Panc1 (cell line): ENCODE data around the gene LZTS3. TPM values are rescaled to one million over a fixed set of nuclear protein-coding genes. Genes with fewer than 3 reads are reported as not detected.
"Not testable (repeated sequence)": the region's sequence is repeated elsewhere in the genome, so short reads cannot be mapped to it uniquely, and the experiment has no call there.

Experiments used
- ATAC-seq: fragments of 200-7000 bp; cut with Tn5 transposase; 2 replicates; pipeline ENCODE4 v1.9.1; 2020; ENCODE audit warnings: mild to moderate bottlenecking, moderate library complexity
- BruUV-seq: library from RNA; stranded (reverse); fragments of 400-500 nt; replicated peaks from 2 replicates; lab custom pipeline; 2021; lab: Mats Ljungman, UMichigan
- CTCF ChIA-PET: fragments of 300-600 bp; sonication (Branson Sonifier 250); formaldehyde crosslinking; loops from one replicate; lab custom pipeline; 2022; ENCODE audit warnings: antibody characterized with exemption; lab: Charles Lee
- POLR2A ChIA-PET: fragments of 300-600 bp; sonication (Branson Sonifier 250); formaldehyde crosslinking; loops from one replicate; lab custom pipeline; 2022; ENCODE audit warnings: antibody characterized with exemption; lab: Charles Lee
- DNase-seq: peaks from one replicate; pipeline ENCODE4 v3.0.0-alpha.2; 2010; ENCODE audit warnings: low read depth, low spot score
- H3K27ac ChIP-seq: 2 replicates; pipeline ENCODE4 v1.5.1; 2011; ENCODE audit warnings: mild to moderate bottlenecking, low read length, inconsistent platforms
- H3K27me3 ChIP-seq: fragments of 200-500 bp; sonication (Bioruptor generic); 2 replicates; pipeline ENCODE4 v1.6.0; 2014; ENCODE audit warnings: low read length, inconsistent platforms; ENCODE audit not compliant: control insufficient read depth, insufficient read depth
- H3K36me3 ChIP-seq: fragments of 200-500 bp; sonication (Bioruptor generic); 2 replicates; pipeline ENCODE4 v1.5.1; 2014; ENCODE audit warnings: inconsistent platforms, mild to moderate bottlenecking, low read length, moderate library complexity; ENCODE audit not compliant: control insufficient read depth, insufficient read depth
- H3K4me1 ChIP-seq: 2 replicates; pipeline ENCODE4 v1.5.1; 2011; ENCODE audit warnings: inconsistent platforms, mild to moderate bottlenecking, low read length, moderate library complexity; ENCODE audit not compliant: control insufficient read depth, insufficient read depth
- H3K4me3 ChIP-seq, 2 experiments: 2 replicates each; pipeline ENCODE4 v1.5.1; 2011 to 2012; ENCODE audit warnings: low read depth in 2 of 2, low read length in 2 of 2, mild to moderate bottlenecking in 2 of 2, inconsistent platforms in 1 of 2, moderate library complexity in 1 of 2
- H3K9me3 ChIP-seq: fragments of 200-500 bp; sonication (Bioruptor generic); 2 replicates; pipeline ENCODE4 v1.5.1; 2014; ENCODE audit warnings: low read depth, mild to moderate bottlenecking, inconsistent platforms, low read length, moderate library complexity; ENCODE audit not compliant: control insufficient read depth, insufficient read depth
- POLR2AphosphoS5 ChIP-seq: IDR thresholded peaks from 2 replicates; pipeline ENCODE4 v1.6.1; 2012; ENCODE audit warnings: mild to moderate bottlenecking, low read depth, low read length, moderate library complexity
- REST ChIP-seq, 2 experiments: IDR thresholded peaks; 2 replicates each; pipeline ENCODE4 v1.6.1; 2011 to 2012; ENCODE audit warnings: low read depth in 2 of 2, control low read depth in 1 of 2, low read length in 1 of 2, mild to moderate bottlenecking in 1 of 2, moderate library complexity in 1 of 2; ENCODE audit not compliant: insufficient read depth in 1 of 2
- SIN3A ChIP-seq: IDR thresholded peaks from 2 replicates; pipeline ENCODE4 v1.6.1; 2012; ENCODE audit warnings: low read depth, mild to moderate bottlenecking, low read length, moderate library complexity, borderline replicate concordance; ENCODE audit not compliant: insufficient read depth
- TCF7L2 ChIP-seq: IDR thresholded peaks from 2 replicates; pipeline ENCODE4 v1.6.1; 2011; ENCODE audit warnings: mild to moderate bottlenecking, low read depth, low read length, inconsistent platforms
- in situ Hi-C: cut with HindIII; loops from 2 replicates; pipeline ENCODE4 v1.10.0; 2016; ENCODE audit warnings: low sequenced_read_pairs, low pct_unique_long_range_greater_than_20kb
- intact Hi-C: fragments of 100-400 bp; cut with micrococcal nuclease; formaldehyde crosslinking; loops from one replicate; pipeline ENCODE4 v1.10.0; 2022; ENCODE audit not compliant: unreplicated experiment
- total RNA-seq: library from RNA; stranded (reverse); gene quantifications from one replicate; pipeline ENCODE4 v1.2.1, GENCODE V29; 2021; ENCODE audit not compliant: unreplicated experiment
- TF ChIP-seq, protein P1 (sequence below): fragments of 450-650 bp; IDR thresholded peaks from 2 replicates; pipeline ENCODE4 v1.5.1; 2017; ENCODE audit warnings: mild to moderate bottlenecking

The LZTS3 gene
- total RNA-seq, 1 experiment from 2014 or later: 5.2 TPM

DNA sequence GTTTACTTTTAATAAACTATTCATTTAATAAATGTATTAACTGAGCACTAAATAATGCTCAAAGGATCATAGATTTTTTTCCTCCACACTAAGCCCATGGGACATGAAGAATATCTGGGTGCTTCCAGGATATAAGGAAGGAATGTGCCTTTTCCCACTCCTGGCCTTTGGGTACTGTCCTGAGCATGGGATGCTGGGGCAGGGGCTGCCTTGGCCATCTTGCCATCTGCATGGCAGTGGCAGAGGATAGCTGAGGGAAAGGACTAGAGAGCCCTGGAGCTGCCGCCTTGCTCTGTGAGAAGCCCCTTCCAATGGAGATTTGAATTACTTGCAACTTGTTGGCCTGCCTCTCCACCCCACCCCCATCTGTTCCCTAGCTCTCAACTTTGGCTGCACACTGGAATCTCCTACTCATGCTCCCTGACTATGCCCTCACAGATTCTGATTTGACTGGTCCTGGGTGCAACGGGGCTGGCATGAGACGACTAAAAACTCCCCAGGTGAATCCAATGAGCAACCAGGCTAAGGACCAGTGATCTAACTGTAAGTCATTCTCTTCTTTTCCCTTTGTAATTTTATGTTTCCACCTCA, 15.6 kb upstream of the LZTS3 start:
- H3K27ac ChIP-seq: no peak overlapping the region
- no peaks in the 10 kb centered on the region for H3K4me1 ChIP-seq
- in situ Hi-C loops: no loop called here
- H3K4me3 ChIP-seq: no peak overlapping the region
- no peaks in the 10 kb centered on the region for H3K9me3 ChIP-seq
- CTCF ChIA-PET: interaction anchor here (0.7 kb wide), 1 partner anchor 337 kb away, joined by 3 read pairs; no protein-coding TSS in a partner anchor
- 0 out of 2 replicates have a peak, but pooled peaks cover 2% of the 10 kb centered on the region for H3K36me3 ChIP-seq
- DNase-seq (no peak), ATAC-seq (no peak)
- intact Hi-C loops: no loop called here
- H3K27me3 ChIP-seq: no peaks in the 10 kb centered on the region
- POLR2A ChIA-PET: interaction anchor here (0.6 kb wide), 1 partner anchor 14 kb away, joined by 5 read pairs; no protein-coding TSS in a partner anchor
- TSS peak; percentile 58 for BruUV-seq
- no peak for TF ChIP-seq POLR2AphosphoS5
- TF ChIP-seq, protein P1, sequence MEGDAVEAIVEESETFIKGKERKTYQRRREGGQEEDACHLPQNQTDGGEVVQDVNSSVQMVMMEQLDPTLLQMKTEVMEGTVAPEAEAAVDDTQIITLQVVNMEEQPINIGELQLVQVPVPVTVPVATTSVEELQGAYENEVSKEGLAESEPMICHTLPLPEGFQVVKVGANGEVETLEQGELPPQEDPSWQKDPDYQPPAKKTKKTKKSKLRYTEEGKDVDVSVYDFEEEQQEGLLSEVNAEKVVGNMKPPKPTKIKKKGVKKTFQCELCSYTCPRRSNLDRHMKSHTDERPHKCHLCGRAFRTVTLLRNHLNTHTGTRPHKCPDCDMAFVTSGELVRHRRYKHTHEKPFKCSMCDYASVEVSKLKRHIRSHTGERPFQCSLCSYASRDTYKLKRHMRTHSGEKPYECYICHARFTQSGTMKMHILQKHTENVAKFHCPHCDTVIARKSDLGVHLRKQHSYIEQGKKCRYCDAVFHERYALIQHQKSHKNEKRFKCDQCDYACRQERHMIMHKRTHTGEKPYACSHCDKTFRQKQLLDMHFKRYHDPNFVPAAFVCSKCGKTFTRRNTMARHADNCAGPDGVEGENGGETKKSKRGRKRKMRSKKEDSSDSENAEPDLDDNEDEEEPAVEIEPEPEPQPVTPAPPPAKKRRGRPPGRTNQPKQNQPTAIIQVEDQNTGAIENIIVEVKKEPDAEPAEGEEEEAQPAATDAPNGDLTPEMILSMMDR: no peak
- TF ChIP-seq TCF7L2: no peak

- H3K4me1 ChIP-seq, H3K27me3 ChIP-seq, H3K9me3 ChIP-seq, H3K36me3 ChIP-seq, H3K4me3 ChIP-seq, ATAC-seq, in situ Hi-C loops, BruUV-seq, DNase-seq, CTCF ChIA-PET, H3K27ac ChIP-seq, intact Hi-C loops: not testable (repeated sequence)
- POLR2A ChIA-PET: interaction anchor here (0.6 kb wide), 1 partner anchor 15 kb away, joined by 5 read pairs; no protein-coding TSS in a partner anchor
Measured at GRCh38 chr20:3187861-3188260, 14.5 kb upstream of the LZTS3 start.

GRCh38 chr20:3183896-3184612, 10.7 kb upstream of the LZTS3 start:
- H3K36me3 ChIP-seq: no peaks in the 10 kb centered on the region
- in situ Hi-C loops: no loop called here
- POLR2A ChIA-PET: interaction anchor here (0.7 kb wide), 1 partner anchor 36 kb away, joined by 8 read pairs; no protein-coding TSS in a partner anchor
- 0 out of 2 replicates have a peak, but pooled peaks cover 3% of the 10 kb centered on the region for H3K4me1 ChIP-seq
- CTCF ChIA-PET: no interaction called here
- TF ChIP-seq SIN3A: no peak
- TF ChIP-seq TCF7L2: no peak
- TF ChIP-seq, protein P1: no peak
- no peak for TF ChIP-seq POLR2AphosphoS5
- TF ChIP-seq REST (IDR thresholded peaks at IDR 0.05; ENCODE audit: insufficient read depth in 1 of 2, low read depth in 2 of 2, low read length in 1 of 2): no peak
- intact Hi-C loops: no loop called here
- no peak for DNase-seq
- H3K4me3 ChIP-seq: no peak overlapping the region
- no peak overlapping the region for H3K27ac ChIP-seq
- BruUV-seq: no TSS peak
- H3K9me3 ChIP-seq: no peaks in the 10 kb centered on the region
- H3K27me3 ChIP-seq: no peaks in the 10 kb centered on the region
- no peak for ATAC-seq

DNA sequence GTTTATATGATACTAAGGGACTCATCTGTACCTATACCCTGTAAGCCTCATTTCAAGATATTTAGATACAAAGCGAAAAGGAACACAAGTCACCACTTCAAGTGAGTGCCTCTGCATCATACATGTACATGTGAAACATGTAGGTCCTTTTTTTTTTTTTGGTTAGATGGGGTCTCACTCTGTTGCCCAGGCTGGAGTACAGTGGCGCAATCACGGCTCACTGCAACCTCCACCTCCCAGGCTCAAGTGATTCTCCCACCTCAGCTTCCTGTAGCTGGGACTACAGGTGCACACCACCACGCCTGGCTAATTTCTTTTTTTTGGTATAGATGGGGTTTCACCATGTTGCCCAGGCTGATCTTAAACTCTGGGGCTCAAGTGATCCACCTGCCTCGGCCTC, 9.1 kb upstream of the LZTS3 start:
- H3K27ac ChIP-seq, ATAC-seq, H3K27me3 ChIP-seq, intact Hi-C loops, DNase-seq, in situ Hi-C loops, H3K36me3 ChIP-seq, POLR2A ChIA-PET, BruUV-seq, H3K9me3 ChIP-seq, H3K4me3 ChIP-seq, H3K4me1 ChIP-seq, CTCF ChIA-PET: not testable (repeated sequence)
